ENCODE results near the gene CNFN. TPM values are rescaled to one million over a fixed set of nuclear protein-coding genes. Genes with fewer than 3 reads are reported as not detected.

Gene CNFN
- total and polyA plus RNA-seq, 9 donors = 0.47 to 0.91 TPM; not detected in 7

- intact Hi-C loops (cut with DNase I) = no loop called here
- Histone ChIP-seq H3K4me1 (ENCODE audit: insufficient read depth) (peaks cover 3% of the 10 kb centered on the region), H3K27ac (no peak overlapping the region), H3K27me3 (no peaks in the 10 kb centered on the region), H3K4me3 (no peak overlapping the region), H3K36me3 (no peaks in the 10 kb centered on the region), H3K9me3 (no peaks in the 10 kb centered on the region)
- TF ChIP-seq POLR2A (IDR thresholded peaks at IDR 0.05) (no peak), EP300 (IDR thresholded peaks at IDR 0.05) (no peak), CTCF (IDR thresholded peaks at IDR 0.05) (no peak)
- WGBS, 3 donors = 62 to 89% (median 66%) methylated on average over 4 of the region's 4 CpGs
- DNase-seq = no peak
Observed at GRCh38 chr19:42412661-42413076, 22.6 kb upstream of the CNFN start.

- Histone ChIP-seq H3K27ac (no peak overlapping the region), H3K9me3 (no peaks in the 10 kb centered on the region), H3K4me1 (ENCODE audit: insufficient read depth) (peaks cover 3% of the 10 kb centered on the region), H3K27me3 (no peaks in the 10 kb centered on the region), H3K4me3 (no peak overlapping the region), H3K36me3 (no peaks in the 10 kb centered on the region)
- DNase-seq = no peak
- no peak for TF ChIP-seq POLR2A (IDR thresholded peaks at IDR 0.05)
- no peak for TF ChIP-seq CTCF (IDR thresholded peaks at IDR 0.05)
- TF ChIP-seq EP300 (IDR thresholded peaks at IDR 0.05) = no peak
- WGBS, 3 donors = 54 to 66% (median 56%) methylated on average over 6 to 7 of the region's 7 CpGs
- intact Hi-C loops (cut with DNase I) = no loop called here
Observed at GRCh38 chr19:42412227-42412626, 22.1 kb upstream of the CNFN start.

- no peak for DNase-seq
- 77 to 86% (median 82%) methylated on average over 8 of the region's 8 CpGs for WGBS, 3 donors
- H3K4me3 ChIP-seq = no peak overlapping the region
Observed at GRCh38 chr19:42411581-42412178, 21.6 kb upstream of the CNFN start.

GRCh38 chr19:42410371-42410770 is 20.3 kb upstream of the CNFN start:
- H3K36me3 ChIP-seq = no peaks in the 10 kb centered on the region
- intact Hi-C loops (cut with DNase I) = no loop called here
- peaks cover 3% of the 10 kb centered on the region for H3K4me1 ChIP-seq (ENCODE audit: insufficient read depth)
- no peak overlapping the region for H3K27ac ChIP-seq
- no peak for DNase-seq
- H3K4me3 ChIP-seq = no peak overlapping the region
- no peaks in the 10 kb centered on the region for H3K27me3 ChIP-seq
- H3K9me3 ChIP-seq = no peaks in the 10 kb centered on the region
- WGBS, 3 donors = 92 to 96% (median 93%) methylated on average over 28 to 30 of the region's 30 CpGs
- TF ChIP-seq EP300 (IDR thresholded peaks at IDR 0.05) (no peak), POLR2A (IDR thresholded peaks at IDR 0.05) (no peak)

More at GRCh38 chr19:42411581-42412178, 21.6 kb upstream of the CNFN start:
- Histone ChIP-seq H3K9me3 (no peaks in the 10 kb centered on the region), H3K27ac (no peak overlapping the region), H3K27me3 (no peaks in the 10 kb centered on the region), H3K4me1 (ENCODE audit: insufficient read depth) (peaks cover 3% of the 10 kb centered on the region), H3K36me3 (no peaks in the 10 kb centered on the region)
- intact Hi-C loops (cut with DNase I) = no loop called here
- TF ChIP-seq EP300 (IDR thresholded peaks at IDR 0.05) (no peak), CTCF (IDR thresholded peaks at IDR 0.05) (no peak), POLR2A (IDR thresholded peaks at IDR 0.05) (no peak)

GRCh38 chr19:42409477-42409876 is 19.4 kb upstream of the CNFN start:
- WGBS, 3 donors = 65 to 68% (median 67%) methylated on average over 6 of the region's 6 CpGs
- intact Hi-C loops (cut with DNase I) = no loop called here

More at GRCh38 chr19:42409477-42409876, 19.4 kb upstream of the CNFN start:
- no peak for TF ChIP-seq POLR2A (IDR thresholded peaks at IDR 0.05)
- Histone ChIP-seq H3K4me3 (no peak overlapping the region), H3K9me3 (no peaks in the 10 kb centered on the region), H3K36me3 (no peaks in the 10 kb centered on the region), H3K27ac (no peak overlapping the region), H3K4me1 (ENCODE audit: insufficient read depth) (peaks cover 3% of the 10 kb centered on the region), H3K27me3 (no peaks in the 10 kb centered on the region)
- no peak for DNase-seq

Data from ovary (tissue), 9 donors.